Measurements from ENCODE around the gene XRN2. TPM values are rescaled to one million over a fixed set of nuclear protein-coding genes. Genes with fewer than 3 reads are reported as not detected.

Gene XRN2
- total RNA-seq, 1 experiment from 2014 or later = 118 TPM

DNA sequence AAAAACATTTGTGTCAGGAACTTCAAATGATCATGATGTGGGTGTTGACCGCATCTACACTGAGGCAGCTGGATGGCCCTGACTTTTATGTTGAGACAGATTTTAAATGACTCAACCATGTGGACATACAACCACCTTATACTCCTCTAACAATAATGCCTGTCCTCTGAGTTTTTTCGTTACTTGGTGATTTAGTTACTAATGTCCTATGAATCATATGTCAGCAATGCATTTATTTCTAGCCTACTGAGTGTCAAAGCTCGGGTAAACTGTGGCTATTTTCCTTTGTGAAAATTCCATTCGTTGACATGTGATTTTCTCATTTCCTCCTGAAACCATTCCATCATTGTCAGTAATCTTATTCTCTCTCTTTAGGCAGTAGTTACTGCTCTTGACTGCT, 133.1 kb downstream of the XRN2 start:
- ATAC-seq (no peak), DNase-seq (ENCODE audit: low spot score) (no peak)
- Mint-ChIP-seq H3K9me3 (no peaks in the 10 kb centered on the region), H3K36me3 (no peaks in the 10 kb centered on the region), H3K4me1 (peaks cover 9% of the 10 kb centered on the region), H3K27me3 (ENCODE audit: low read depth) (no peaks in the 10 kb centered on the region), H3K27ac (no peak overlapping the region), H3K4me3 (no peak overlapping the region)
- POLR2A ChIA-PET = no interaction called here
- TF ChIP-seq, protein P1, sequence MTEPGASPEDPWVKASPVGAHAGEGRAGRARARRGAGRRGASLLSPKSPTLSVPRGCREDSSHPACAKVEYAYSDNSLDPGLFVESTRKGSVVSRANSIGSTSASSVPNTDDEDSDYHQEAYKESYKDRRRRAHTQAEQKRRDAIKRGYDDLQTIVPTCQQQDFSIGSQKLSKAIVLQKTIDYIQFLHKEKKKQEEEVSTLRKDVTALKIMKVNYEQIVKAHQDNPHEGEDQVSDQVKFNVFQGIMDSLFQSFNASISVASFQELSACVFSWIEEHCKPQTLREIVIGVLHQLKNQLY (CRISPR knock-in tag; IDR thresholded peaks at IDR 0.05) = no peak
- CTCF ChIA-PET = no interaction called here

DNA sequence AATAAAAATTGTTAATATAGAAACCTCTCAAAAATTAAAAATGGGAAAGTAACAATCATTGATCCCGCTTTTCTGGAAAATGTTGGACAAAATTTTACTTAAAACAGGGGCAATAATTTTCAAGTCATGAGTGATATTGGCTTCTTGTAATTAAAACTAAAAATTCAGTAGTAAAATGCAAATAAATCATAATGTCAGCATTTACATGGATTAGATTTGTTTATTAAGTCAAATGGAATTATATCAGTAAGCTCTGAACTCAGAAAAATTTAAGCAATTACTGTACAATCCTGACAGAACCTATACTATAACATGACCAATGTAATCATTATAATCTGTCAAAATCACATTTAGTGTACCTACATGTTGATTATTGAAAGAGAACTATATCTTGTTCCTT, 134.1 kb downstream of the XRN2 start:
- POLR2A ChIA-PET = no interaction called here
- DNase-seq (ENCODE audit: low spot score) = no peak
- no peaks in the 10 kb centered on the region for H3K27me3 Mint-ChIP-seq (ENCODE audit: low read depth)
- no peak overlapping the region for H3K27ac Mint-ChIP-seq
- TF ChIP-seq TP53 (CRISPR knock-in tag; IDR thresholded peaks at IDR 0.05) = no peak
- no peak for TF ChIP-seq IRF2 (CRISPR knock-in tag; IDR thresholded peaks at IDR 0.05; ENCODE audit: borderline replicate concordance, low read depth)
- TF ChIP-seq RORB (CRISPR knock-in tag; IDR thresholded peaks at IDR 0.05) = no peak
- TF ChIP-seq TCF7 (CRISPR knock-in tag; IDR thresholded peaks at IDR 0.05; ENCODE audit: low read depth) = no peak
- TF ChIP-seq, protein P2, sequence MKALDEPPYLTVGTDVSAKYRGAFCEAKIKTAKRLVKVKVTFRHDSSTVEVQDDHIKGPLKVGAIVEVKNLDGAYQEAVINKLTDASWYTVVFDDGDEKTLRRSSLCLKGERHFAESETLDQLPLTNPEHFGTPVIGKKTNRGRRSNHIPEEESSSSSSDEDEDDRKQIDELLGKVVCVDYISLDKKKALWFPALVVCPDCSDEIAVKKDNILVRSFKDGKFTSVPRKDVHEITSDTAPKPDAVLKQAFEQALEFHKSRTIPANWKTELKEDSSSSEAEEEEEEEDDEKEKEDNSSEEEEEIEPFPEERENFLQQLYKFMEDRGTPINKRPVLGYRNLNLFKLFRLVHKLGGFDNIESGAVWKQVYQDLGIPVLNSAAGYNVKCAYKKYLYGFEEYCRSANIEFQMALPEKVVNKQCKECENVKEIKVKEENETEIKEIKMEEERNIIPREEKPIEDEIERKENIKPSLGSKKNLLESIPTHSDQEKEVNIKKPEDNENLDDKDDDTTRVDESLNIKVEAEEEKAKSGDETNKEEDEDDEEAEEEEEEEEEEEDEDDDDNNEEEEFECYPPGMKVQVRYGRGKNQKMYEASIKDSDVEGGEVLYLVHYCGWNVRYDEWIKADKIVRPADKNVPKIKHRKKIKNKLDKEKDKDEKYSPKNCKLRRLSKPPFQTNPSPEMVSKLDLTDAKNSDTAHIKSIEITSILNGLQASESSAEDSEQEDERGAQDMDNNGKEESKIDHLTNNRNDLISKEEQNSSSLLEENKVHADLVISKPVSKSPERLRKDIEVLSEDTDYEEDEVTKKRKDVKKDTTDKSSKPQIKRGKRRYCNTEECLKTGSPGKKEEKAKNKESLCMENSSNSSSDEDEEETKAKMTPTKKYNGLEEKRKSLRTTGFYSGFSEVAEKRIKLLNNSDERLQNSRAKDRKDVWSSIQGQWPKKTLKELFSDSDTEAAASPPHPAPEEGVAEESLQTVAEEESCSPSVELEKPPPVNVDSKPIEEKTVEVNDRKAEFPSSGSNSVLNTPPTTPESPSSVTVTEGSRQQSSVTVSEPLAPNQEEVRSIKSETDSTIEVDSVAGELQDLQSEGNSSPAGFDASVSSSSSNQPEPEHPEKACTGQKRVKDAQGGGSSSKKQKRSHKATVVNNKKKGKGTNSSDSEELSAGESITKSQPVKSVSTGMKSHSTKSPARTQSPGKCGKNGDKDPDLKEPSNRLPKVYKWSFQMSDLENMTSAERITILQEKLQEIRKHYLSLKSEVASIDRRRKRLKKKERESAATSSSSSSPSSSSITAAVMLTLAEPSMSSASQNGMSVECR (CRISPR knock-in tag; IDR thresholded peaks at IDR 0.05; ENCODE audit: borderline replicate concordance) = no peak
- TF ChIP-seq NFYB (CRISPR knock-in tag; conservative IDR thresholded peaks at IDR 0.05; ENCODE audit: low read depth) = no peak
- TF ChIP-seq, protein P3, sequence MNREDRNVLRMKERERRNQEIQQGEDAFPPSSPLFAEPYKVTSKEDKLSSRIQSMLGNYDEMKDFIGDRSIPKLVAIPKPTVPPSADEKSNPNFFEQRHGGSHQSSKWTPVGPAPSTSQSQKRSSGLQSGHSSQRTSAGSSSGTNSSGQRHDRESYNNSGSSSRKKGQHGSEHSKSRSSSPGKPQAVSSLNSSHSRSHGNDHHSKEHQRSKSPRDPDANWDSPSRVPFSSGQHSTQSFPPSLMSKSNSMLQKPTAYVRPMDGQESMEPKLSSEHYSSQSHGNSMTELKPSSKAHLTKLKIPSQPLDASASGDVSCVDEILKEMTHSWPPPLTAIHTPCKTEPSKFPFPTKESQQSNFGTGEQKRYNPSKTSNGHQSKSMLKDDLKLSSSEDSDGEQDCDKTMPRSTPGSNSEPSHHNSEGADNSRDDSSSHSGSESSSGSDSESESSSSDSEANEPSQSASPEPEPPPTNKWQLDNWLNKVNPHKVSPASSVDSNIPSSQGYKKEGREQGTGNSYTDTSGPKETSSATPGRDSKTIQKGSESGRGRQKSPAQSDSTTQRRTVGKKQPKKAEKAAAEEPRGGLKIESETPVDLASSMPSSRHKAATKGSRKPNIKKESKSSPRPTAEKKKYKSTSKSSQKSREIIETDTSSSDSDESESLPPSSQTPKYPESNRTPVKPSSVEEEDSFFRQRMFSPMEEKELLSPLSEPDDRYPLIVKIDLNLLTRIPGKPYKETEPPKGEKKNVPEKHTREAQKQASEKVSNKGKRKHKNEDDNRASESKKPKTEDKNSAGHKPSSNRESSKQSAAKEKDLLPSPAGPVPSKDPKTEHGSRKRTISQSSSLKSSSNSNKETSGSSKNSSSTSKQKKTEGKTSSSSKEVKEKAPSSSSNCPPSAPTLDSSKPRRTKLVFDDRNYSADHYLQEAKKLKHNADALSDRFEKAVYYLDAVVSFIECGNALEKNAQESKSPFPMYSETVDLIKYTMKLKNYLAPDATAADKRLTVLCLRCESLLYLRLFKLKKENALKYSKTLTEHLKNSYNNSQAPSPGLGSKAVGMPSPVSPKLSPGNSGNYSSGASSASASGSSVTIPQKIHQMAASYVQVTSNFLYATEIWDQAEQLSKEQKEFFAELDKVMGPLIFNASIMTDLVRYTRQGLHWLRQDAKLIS (CRISPR knock-in tag; IDR thresholded peaks at IDR 0.05; ENCODE audit: borderline replicate concordance) = no peak
- TF ChIP-seq, protein P4, sequence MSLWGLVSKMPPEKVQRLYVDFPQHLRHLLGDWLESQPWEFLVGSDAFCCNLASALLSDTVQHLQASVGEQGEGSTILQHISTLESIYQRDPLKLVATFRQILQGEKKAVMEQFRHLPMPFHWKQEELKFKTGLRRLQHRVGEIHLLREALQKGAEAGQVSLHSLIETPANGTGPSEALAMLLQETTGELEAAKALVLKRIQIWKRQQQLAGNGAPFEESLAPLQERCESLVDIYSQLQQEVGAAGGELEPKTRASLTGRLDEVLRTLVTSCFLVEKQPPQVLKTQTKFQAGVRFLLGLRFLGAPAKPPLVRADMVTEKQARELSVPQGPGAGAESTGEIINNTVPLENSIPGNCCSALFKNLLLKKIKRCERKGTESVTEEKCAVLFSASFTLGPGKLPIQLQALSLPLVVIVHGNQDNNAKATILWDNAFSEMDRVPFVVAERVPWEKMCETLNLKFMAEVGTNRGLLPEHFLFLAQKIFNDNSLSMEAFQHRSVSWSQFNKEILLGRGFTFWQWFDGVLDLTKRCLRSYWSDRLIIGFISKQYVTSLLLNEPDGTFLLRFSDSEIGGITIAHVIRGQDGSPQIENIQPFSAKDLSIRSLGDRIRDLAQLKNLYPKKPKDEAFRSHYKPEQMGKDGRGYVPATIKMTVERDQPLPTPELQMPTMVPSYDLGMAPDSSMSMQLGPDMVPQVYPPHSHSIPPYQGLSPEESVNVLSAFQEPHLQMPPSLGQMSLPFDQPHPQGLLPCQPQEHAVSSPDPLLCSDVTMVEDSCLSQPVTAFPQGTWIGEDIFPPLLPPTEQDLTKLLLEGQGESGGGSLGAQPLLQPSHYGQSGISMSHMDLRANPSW (CRISPR knock-in tag; conservative IDR thresholded peaks at IDR 0.05; ENCODE audit: low read depth) = no peak
- TF ChIP-seq ZNF121 (CRISPR knock-in tag; IDR thresholded peaks at IDR 0.05) = no peak
- no peak for TF ChIP-seq RELA (CRISPR knock-in tag; IDR thresholded peaks at IDR 0.05; ENCODE audit: borderline replicate concordance)
- TF ChIP-seq KAT7 (CRISPR knock-in tag; IDR thresholded peaks at IDR 0.05; ENCODE audit: borderline replicate concordance) = no peak
- TF ChIP-seq, protein P5, sequence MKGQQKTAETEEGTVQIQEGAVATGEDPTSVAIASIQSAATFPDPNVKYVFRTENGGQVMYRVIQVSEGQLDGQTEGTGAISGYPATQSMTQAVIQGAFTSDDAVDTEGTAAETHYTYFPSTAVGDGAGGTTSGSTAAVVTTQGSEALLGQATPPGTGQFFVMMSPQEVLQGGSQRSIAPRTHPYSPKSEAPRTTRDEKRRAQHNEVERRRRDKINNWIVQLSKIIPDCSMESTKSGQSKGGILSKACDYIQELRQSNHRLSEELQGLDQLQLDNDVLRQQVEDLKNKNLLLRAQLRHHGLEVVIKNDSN (CRISPR knock-in tag; IDR thresholded peaks at IDR 0.05) = no peak
- no peak for TF ChIP-seq ZNF396 (CRISPR knock-in tag; IDR thresholded peaks at IDR 0.05; ENCODE audit: borderline replicate concordance)
- TF ChIP-seq JUN (CRISPR knock-in tag; IDR thresholded peaks at IDR 0.05) = no peak
- TF ChIP-seq, protein P6, sequence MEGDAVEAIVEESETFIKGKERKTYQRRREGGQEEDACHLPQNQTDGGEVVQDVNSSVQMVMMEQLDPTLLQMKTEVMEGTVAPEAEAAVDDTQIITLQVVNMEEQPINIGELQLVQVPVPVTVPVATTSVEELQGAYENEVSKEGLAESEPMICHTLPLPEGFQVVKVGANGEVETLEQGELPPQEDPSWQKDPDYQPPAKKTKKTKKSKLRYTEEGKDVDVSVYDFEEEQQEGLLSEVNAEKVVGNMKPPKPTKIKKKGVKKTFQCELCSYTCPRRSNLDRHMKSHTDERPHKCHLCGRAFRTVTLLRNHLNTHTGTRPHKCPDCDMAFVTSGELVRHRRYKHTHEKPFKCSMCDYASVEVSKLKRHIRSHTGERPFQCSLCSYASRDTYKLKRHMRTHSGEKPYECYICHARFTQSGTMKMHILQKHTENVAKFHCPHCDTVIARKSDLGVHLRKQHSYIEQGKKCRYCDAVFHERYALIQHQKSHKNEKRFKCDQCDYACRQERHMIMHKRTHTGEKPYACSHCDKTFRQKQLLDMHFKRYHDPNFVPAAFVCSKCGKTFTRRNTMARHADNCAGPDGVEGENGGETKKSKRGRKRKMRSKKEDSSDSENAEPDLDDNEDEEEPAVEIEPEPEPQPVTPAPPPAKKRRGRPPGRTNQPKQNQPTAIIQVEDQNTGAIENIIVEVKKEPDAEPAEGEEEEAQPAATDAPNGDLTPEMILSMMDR (IDR thresholded peaks at IDR 0.05) = no peak
- TF ChIP-seq, protein P7, sequence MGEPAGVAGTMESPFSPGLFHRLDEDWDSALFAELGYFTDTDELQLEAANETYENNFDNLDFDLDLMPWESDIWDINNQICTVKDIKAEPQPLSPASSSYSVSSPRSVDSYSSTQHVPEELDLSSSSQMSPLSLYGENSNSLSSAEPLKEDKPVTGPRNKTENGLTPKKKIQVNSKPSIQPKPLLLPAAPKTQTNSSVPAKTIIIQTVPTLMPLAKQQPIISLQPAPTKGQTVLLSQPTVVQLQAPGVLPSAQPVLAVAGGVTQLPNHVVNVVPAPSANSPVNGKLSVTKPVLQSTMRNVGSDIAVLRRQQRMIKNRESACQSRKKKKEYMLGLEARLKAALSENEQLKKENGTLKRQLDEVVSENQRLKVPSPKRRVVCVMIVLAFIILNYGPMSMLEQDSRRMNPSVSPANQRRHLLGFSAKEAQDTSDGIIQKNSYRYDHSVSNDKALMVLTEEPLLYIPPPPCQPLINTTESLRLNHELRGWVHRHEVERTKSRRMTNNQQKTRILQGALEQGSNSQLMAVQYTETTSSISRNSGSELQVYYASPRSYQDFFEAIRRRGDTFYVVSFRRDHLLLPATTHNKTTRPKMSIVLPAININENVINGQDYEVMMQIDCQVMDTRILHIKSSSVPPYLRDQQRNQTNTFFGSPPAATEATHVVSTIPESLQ (CRISPR knock-in tag; IDR thresholded peaks at IDR 0.05) = no peak
- no peaks in the 10 kb centered on the region for H3K9me3 Mint-ChIP-seq
- H3K4me3 Mint-ChIP-seq = no peak overlapping the region
- no peaks in the 10 kb centered on the region for H3K36me3 Mint-ChIP-seq
- CTCF ChIA-PET = no interaction called here
- ATAC-seq = no peak
- peaks cover 9% of the 10 kb centered on the region for H3K4me1 Mint-ChIP-seq
